LHCN-M2 (cell line): ENCODE results near the gene CPLX1. TPM values are rescaled to one million over a fixed set of nuclear protein-coding genes. Genes with fewer than 3 reads are reported as not detected.
A peak's percentile ranks its signal among the peaks of the same experiment; 100 is the strongest.

ENCODE experiments used
- DNase-seq: peaks from one replicate; pipeline ENCODE4 v3.0.0-alpha.2; 2012; ENCODE audit warnings: low read depth
- polyA plus RNA-seq: library from polyadenylated mRNA; unstranded; fragments of >200 nt; gene quantifications from one replicate; pipeline ENCODE4 v1.2.1, GENCODE V29; 2012; ENCODE audit warnings: missing spikeins
- total RNA-seq: library from RNA; depleted of rRNA; stranded (reverse); fragments of >200 nt; gene quantifications from 2 replicates; pipeline ENCODE4 v1.2.3, GENCODE V29; 2014; rRNA removed

The CPLX1 gene
- total RNA-seq = not detected in 2 replicates
- polyA plus RNA-seq = 0.07 TPM

GRCh38 chr4:825971-826330 is at the start of gene CPLX1:
CPLX1 (minus strand) TSS chr4:826129; CDS start chr4:824522, 1,607 bp downstream.
- no peak for DNase-seq

GRCh38 chr4:874971-875817 is 49.3 kb upstream of the CPLX1 start:
- no peak for DNase-seq

GRCh38 chr4:874056-874455 is 48.1 kb upstream of the CPLX1 start:
- DNase-seq = no peak

- DNase-seq = no peak
These were observed 46.5 kb upstream of the CPLX1 start for GRCh38 chr4:872241-872981.

- DNase-seq = no peak
These were observed 45.6 kb upstream of the CPLX1 start for GRCh38 chr4:871484-871883.

- no peak for DNase-seq
These were observed 45.0 kb upstream of the CPLX1 start for GRCh38 chr4:870951-871350.

- DNase-seq = no peak
These were observed 43.8 kb upstream of the CPLX1 start for GRCh38 chr4:869776-870175.

GRCh38 chr4:868421-868820 is 42.5 kb upstream of the CPLX1 start:
- no peak for DNase-seq

GRCh38 chr4:867526-868250 is 41.8 kb upstream of the CPLX1 start:
- no peak for DNase-seq

GRCh38 chr4:866761-867390 is 40.9 kb upstream of the CPLX1 start:
- no peak for DNase-seq

GRCh38 chr4:866068-866760 is 40.3 kb upstream of the CPLX1 start:
- DNase-seq = no peak

- DNase-seq = no peak
These were observed 39.6 kb upstream of the CPLX1 start for GRCh38 chr4:865572-865971.

GRCh38 chr4:865121-865465 is 39.2 kb upstream of the CPLX1 start:
- no peak for DNase-seq

GRCh38 chr4:864456-865120 is 38.7 kb upstream of the CPLX1 start:
- DNase-seq = no peak

- DNase-seq = no peak
These were observed 34.6 kb upstream of the CPLX1 start for GRCh38 chr4:860561-860960.

- no peak for DNase-seq
These were observed 33.6 kb upstream of the CPLX1 start for GRCh38 chr4:859496-859895.

- no peak for DNase-seq
These were observed 33.0 kb upstream of the CPLX1 start for GRCh38 chr4:858831-859451.

GRCh38 chr4:858041-858481 is 32.1 kb upstream of the CPLX1 start:
- no peak for DNase-seq

- DNase-seq = no peak
These were observed 31.5 kb upstream of the CPLX1 start for GRCh38 chr4:857461-857860.

- peak; percentile 26 for DNase-seq
These were observed 30.4 kb upstream of the CPLX1 start for GRCh38 chr4:856225-856901.
